HG02981 (cell line): ENCODE data around the gene PHLDB3.

Experiments used
- ATAC-seq: cut with Tn5 transposase; IDR thresholded peaks from one replicate; pipeline ENCODE4 v1.9.1; 2021; ENCODE audit warnings: mild to moderate bottlenecking, moderate library complexity; ENCODE audit not compliant: unreplicated experiment

The PHLDB3 gene

DNA sequence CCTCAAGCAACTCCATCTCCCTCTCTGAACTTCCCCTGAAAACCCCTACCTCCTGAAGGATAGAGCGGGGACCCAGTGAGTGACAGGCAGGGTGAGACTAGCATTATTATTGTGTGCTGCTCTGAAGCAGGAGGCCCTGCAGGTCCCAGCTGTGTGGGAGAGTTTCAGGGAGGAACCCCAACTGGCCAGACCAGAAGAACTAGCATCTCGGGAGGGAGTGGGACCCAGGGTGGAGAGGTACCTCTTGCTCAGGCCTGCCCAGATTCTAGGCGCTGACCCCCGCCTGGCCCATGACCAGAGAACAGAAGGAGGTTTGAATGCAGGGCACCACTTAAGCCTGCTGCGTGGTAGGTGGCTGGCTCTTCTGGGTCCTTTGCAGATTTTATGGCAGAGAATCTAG, 33.5 kb downstream of the PHLDB3 start:
- no peak for ATAC-seq

DNA sequence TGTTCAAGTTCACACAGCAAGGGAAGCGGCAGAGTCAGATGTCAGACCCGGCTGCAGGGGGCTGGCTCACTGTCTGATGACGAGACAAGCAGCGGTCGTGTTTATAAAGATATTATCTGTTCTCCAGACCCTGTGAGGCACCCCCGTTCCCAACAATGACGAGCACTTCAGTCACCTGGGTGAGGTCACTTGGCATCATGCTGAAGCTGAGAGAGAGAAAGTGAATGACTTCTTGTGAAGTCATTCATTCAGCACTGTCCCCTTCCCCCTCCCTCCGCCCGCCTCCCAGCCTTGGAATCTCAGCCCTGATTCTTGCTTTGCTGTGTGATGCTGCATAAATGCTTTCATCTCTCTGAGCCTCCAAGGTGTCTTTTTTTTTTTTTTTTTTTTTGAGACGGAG, 34.3 kb downstream of the PHLDB3 start:
- ATAC-seq = no peak

DNA sequence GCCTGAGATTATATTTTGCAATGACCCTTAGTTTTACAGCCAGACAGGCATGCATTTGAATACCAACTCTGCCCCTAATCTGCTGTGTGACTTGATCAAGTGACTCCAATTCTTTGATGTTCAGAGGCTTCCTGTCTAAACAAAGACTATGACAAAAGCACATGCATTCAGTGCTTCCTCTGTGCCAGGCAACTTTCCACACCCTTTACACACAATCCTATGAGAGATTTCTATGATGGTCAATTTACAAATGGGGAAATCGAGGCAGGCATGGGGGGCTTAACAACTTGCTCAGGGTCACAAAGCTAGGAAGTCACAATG, 35.4 kb downstream of the PHLDB3 start:
- no peak for ATAC-seq

DNA sequence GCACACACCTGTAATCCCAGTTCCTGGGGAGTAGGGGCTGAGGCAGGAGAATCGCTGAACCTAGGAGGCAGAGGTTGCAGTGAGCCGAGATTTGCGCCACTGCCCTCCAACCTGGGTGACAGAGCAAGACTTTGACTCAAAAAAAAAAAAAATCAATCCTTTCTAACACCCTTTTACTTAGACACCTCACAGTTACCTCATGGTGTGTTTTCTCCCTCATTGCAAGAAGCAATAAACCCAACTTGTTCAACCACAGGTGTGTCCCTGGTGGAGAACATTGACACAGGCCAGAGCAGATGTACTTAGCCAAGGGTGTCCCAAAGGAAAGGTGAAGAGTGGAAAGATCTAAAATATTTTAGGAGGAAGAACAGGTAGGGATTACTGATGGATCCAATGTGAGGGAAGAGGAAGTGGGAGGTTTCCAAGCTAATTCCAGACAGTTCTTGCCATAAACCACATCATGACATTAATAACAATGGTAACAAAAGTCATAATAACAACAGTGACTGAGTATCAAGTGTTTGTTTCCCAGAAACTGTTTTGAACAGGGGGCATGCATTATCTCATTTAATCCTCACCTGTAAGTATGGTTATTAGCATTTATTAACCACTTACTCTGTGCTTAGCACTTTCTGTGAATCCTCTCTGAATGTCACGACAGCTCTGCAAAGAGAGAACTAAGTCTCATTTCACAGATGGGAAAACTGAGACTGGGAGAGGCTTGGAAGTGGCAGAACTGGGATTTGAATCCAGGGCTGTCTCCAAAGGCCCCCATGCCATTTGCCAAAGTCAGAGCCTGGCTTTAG, 36.0 kb downstream of the PHLDB3 start:
- no peak for ATAC-seq

DNA sequence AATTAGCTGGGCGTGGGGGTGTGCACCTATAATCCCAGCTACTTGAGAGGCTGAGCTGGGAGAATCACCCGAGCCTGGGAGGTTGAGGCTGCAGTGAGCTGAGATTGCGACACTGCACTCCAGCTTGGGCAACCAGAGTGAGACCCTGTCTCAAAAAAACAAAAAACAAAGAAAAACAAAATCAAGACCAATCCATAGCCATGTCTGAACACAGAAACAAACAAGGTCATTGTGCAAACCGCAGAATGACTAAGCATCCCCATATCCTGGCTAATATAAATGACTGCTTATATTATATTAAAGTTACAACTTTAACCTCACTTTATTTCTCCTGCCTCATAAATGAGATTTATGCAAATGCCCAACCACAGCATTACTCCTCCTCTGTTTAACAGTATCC, 36.8 kb downstream of the PHLDB3 start:
- ATAC-seq = no peak

DNA sequence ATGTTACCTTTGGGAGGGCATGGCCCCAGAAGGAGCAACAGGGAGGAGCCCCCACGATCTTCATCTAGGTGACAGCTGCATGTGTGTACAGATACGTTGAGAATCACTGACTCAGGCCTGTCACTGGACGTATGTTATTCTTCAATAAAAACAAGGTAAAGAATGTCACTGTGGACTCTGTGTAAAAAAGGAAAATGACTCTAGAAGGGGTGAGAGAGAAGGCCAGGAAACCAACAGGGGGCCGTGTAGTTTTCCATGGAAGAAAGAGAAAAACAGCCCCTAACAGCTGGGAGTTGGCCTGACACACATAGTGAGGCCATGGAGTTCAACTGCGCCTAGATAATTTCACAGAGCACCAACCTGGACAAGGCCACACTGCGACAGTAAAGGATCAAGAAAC, 37.3 kb downstream of the PHLDB3 start:
- no peak for ATAC-seq

DNA sequence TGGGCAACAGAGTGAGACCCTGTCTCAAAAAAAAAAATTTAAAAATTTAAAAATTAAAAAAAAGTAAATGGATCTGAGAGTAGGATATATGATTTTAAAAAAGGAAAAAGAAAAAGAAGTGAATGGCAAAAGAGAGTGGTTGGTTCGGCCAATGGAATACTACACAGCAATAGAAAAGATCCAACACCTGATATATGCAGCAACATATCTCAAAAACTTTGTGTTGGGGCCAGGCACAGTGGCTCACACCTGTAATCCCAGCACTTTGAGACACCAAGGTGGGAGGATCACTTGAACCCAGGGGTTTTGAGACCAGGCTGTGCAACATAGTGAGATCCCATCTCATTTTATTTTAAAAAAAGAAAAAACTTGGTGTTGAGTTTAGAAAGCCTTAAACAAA, 37.8 kb downstream of the PHLDB3 start:
- no peak for ATAC-seq

DNA sequence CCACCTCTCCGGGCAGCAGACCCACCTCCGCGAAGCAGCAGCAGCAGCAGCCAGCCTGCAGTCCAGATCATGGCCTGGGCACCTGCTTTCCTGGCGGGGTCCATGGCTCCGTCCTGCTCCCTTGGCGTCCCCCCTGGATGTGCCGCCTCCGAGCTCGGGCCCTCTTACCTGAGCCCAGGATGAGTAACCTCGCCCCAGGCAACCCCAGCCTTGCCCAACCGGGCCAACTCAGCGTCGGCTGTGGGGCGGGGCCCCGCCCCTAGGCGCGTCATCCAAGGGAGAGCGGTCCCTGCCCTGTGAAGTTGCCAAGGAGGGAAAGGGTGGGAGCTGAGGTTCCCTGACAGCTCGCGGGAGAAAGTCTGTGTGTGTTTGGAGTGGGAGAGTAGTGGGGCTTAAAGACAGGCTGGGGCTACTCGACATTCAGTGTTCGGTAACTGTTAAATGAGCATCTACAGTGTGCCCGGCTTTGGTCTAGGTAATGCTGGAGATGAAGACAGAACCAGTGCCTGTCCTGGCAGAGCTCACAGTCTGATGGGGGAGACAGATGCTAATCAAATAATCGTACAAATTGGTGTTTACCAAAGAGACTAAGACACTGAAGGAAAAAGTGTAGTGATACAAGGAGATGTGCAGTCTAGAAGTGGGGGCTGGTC, 39.0 kb downstream of the PHLDB3 start, which contains the start of gene LYPD3:
TSS of gene LYPD3 (minus strand) at position 141 of the 653 bp plus-strand sequence. CDS start at position 104, 37 bp downstream.
- ATAC-seq = no peak

DNA sequence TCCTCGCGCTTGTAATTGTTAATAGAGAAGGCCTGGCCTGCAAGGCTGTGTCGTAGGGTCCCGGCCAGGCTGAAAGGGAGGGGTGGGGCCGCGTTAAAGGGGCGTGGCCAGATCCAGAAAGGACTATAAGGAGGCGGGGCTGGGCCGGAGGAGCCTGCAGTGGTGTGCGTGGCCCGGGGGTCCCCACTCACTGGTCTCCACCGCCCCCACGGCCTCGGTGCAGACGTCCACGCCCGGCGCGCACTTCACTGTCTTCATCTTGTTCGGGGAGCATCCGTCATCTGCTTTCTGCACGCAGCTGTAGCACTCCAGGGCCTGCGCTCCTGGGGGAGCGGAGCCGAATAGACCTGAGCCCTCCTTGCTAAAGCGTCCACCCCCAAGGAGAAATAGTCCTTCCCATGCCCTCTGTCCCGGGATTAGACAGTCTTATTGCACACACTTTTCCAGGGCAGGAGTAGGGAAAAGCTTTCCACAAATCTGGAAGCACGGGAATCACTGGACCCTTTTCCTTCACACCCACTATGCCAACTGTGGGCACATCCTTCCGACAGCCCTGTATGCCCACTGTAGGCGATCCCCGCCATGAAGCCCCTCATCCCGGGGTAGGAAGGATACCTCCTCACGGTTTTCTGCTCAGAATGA, 40.3 kb downstream of the PHLDB3 start:
- ATAC-seq = peak; percentile 33

DNA sequence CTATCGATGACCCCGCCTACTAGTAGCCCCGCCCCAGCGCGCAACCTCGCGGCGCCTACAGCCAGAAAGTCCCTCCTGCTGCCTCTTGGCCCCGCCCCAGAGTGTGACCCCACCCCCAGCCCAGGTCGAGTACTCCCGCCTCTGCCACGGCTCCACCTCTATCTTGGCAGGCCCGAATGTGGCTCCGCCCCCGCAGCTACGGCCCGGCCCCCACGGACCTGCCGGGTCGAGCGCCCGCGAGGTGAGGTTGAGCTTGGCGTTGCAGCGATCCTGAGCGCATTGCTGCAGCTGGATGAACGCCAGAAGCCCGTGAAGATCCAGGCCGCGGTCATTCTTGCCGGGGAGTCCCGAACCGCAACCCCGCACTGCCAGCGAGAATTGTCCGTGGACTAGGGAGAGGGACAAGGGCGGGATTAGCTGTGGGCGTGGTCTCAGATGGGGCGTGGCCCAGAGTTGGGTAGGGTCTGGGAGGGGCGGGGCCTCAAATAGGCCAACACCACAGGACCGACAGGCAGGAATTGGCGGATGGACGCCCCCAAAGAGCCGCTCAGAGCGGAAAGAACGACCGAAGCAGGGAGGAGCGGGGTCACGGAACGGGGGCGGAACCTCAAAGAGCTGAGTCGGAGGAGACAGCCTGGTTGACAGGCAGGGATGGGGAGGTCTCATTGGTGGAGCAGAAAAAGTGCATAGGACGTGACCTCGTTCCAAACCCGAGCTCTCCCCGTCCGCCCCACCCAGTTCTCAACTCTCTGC, 41.0 kb downstream of the PHLDB3 start:
- peak; percentile 87 for ATAC-seq

- no peak for ATAC-seq
Measured at GRCh38 chr19:43462785-43463380, 41.7 kb downstream of the PHLDB3 start.

DNA sequence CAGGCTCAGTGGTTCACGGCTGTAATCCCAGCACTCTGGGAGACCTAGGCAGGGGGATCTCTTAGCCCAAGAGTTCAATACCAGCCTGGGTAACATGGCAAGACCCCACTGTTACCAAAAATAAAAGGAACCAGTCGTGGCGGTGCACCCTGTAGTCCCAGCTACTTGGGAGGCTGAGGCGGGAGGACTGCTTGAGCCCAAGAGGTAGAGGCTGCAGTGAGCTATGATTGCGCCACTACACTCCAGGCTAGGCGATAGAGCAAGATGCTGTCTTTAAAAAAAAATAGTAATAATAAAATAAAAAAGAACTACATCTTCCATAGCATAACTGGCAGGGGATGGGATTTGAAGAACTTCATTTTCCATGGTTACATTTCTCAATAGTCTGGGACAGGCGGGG, 42.2 kb downstream of the PHLDB3 start:
- ATAC-seq = no peak

- ATAC-seq = no peak
Measured at GRCh38 chr19:43461303-43461702, 43.2 kb downstream of the PHLDB3 start.

GRCh38 chr19:43460362-43461016, 44.1 kb downstream of the PHLDB3 start:
- ATAC-seq = no peak

- no peak for ATAC-seq
Measured at GRCh38 chr19:43457809-43458208, 46.7 kb downstream of the PHLDB3 start.

GRCh38 chr19:43455321-43456113, 49.0 kb downstream of the PHLDB3 start:
- no peak for ATAC-seq

DNA sequence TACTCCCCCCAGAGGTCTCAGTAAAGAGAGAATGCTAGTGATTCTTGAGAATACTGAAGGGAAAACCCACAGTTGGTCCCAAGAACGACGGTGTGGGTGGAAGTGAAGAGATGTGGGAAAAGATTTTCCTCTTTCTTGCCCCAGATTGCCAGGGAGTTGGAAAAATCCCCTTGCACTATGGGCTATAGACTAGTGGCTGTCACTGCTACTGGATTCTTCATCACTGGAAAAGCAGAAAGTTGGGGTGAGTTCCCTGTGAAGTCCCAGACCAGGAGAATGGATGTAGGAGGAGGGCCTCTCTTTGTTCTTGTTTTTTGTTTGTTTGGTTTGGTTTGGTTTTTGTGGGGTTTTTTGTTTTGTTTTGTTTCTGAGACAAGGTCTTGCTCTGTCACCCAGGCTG, 50.5 kb downstream of the PHLDB3 start:
- no peak for ATAC-seq

DNA sequence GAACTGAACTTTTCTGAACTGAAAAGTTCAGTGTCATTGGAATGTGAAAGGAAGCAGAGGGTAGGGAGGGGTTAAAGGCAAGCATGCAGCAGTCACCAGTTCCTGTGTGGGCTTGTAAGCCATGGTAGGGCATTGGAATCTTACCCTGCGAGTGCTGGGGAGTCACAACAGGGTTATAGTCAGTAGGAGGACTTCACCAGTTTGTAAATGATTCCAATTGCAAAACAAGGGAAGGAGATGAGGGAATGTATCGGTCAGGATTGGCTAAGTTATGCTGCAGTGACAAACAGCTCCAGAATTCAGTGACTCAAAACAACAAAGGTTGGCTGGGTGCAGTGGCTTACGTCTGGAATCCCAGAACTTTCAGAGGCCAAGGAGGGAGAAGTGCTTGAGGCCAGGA, 52.0 kb downstream of the PHLDB3 start:
- no peak for ATAC-seq

GRCh38 chr19:43450545-43450997, 54.0 kb downstream of the PHLDB3 start:
- ATAC-seq = no peak

- ATAC-seq = no peak
Measured at GRCh38 chr19:43447655-43448054, 56.9 kb downstream of the PHLDB3 start.
